Glutamatergic neuron (in vitro differentiated cells): ENCODE results near the gene SLX4IP. TPM values are rescaled to one million over a fixed set of nuclear protein-coding genes. Genes with fewer than 3 reads are reported as not detected.
A peak's percentile ranks its signal among the peaks of the same experiment; 100 is the strongest.

ENCODE experiments used
- DNase-seq: peaks from one replicate; pipeline ENCODE4 v3.0.0; 2022
- H3K27ac Mint-ChIP-seq: one replicate; pipeline ENCODE4 v1.8.0; 2020; ENCODE audit warnings: mild to moderate bottlenecking, mixed read lengths, inconsistent platforms; ENCODE audit not compliant: unreplicated experiment
- H3K27me3 Mint-ChIP-seq: one replicate; pipeline ENCODE4 v1.8.0; 2020; ENCODE audit warnings: mild to moderate bottlenecking, moderate library complexity, mixed read lengths, inconsistent platforms; ENCODE audit not compliant: unreplicated experiment
- H3K36me3 Mint-ChIP-seq: one replicate; pipeline ENCODE4 v1.8.0; 2020; ENCODE audit warnings: mild to moderate bottlenecking, mixed read lengths, inconsistent platforms; ENCODE audit not compliant: unreplicated experiment
- H3K4me1 Mint-ChIP-seq: one replicate; pipeline ENCODE4 v1.8.0; 2020; ENCODE audit warnings: mild to moderate bottlenecking, low read depth, mixed read lengths, inconsistent platforms; ENCODE audit not compliant: unreplicated experiment
- H3K4me3 Mint-ChIP-seq: one replicate; pipeline ENCODE4 v1.8.0; 2020; ENCODE audit warnings: mild to moderate bottlenecking, mixed read lengths, inconsistent platforms; ENCODE audit not compliant: unreplicated experiment
- H3K9me3 Mint-ChIP-seq: one replicate; pipeline ENCODE4 v1.8.0; 2020; ENCODE audit warnings: mild to moderate bottlenecking, moderate library complexity, mixed read lengths, inconsistent platforms; ENCODE audit not compliant: unreplicated experiment
- total RNA-seq: library from RNA; stranded (reverse); fragmentation: NEBNext Ultra II Directional; extraction: Animal tissue kit (Norgen Biotek cat#: 25700); gene quantifications from one replicate; pipeline ENCODE4 v1.2.1, GENCODE V29; 2021; ENCODE audit not compliant: unreplicated experiment
- TF ChIP-seq, protein P1 (sequence below): fragments of 200-600 bp; sonication (generic); IDR thresholded peaks from one replicate; pipeline ENCODE4 v1.5.0; 2021; ENCODE audit not compliant: partially characterized antibody, unreplicated experiment

The SLX4IP gene
- total RNA-seq, 1 donor from 2014 or later: 7.9 TPM

DNA sequence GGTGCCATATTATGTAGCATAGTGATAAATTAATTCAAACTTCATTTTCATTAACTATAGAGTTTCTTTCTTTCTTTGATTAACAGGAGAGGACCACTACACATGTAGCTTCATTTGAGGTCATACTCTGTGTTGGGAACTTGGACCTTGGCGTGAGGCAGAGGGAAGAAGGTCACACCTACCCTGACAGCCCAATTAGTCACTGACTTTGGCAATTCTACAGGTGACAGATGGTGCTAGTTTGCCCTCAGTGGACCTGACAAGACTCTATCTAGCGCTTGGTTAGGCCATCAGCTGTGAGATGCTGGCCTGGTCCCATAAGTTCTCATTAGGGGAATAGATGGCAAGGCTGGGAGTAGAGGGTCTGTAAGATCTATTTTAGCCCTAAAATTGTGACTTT, 14.2 kb downstream of the SLX4IP start:
- peaks cover 21% of the 10 kb centered on the region for H3K4me1 Mint-ChIP-seq
- no peaks in the 10 kb centered on the region for H3K36me3 Mint-ChIP-seq
- DNase-seq: no peak
- no peaks in the 10 kb centered on the region for H3K9me3 Mint-ChIP-seq
- H3K27me3 Mint-ChIP-seq: no peaks in the 10 kb centered on the region
- H3K27ac Mint-ChIP-seq: no peak overlapping the region
- no peak overlapping the region for H3K4me3 Mint-ChIP-seq
- TF ChIP-seq, protein P1, sequence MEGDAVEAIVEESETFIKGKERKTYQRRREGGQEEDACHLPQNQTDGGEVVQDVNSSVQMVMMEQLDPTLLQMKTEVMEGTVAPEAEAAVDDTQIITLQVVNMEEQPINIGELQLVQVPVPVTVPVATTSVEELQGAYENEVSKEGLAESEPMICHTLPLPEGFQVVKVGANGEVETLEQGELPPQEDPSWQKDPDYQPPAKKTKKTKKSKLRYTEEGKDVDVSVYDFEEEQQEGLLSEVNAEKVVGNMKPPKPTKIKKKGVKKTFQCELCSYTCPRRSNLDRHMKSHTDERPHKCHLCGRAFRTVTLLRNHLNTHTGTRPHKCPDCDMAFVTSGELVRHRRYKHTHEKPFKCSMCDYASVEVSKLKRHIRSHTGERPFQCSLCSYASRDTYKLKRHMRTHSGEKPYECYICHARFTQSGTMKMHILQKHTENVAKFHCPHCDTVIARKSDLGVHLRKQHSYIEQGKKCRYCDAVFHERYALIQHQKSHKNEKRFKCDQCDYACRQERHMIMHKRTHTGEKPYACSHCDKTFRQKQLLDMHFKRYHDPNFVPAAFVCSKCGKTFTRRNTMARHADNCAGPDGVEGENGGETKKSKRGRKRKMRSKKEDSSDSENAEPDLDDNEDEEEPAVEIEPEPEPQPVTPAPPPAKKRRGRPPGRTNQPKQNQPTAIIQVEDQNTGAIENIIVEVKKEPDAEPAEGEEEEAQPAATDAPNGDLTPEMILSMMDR: no peak

- peaks cover 24% of the 10 kb centered on the region for H3K4me1 Mint-ChIP-seq
- peak overlapping the region; percentile 92 for H3K27ac Mint-ChIP-seq
- TF ChIP-seq, protein P1: no peak
- peak overlapping the region; percentile 10 for H3K4me3 Mint-ChIP-seq
- H3K9me3 Mint-ChIP-seq: no peaks in the 10 kb centered on the region
- H3K36me3 Mint-ChIP-seq: no peaks in the 10 kb centered on the region
- no peaks in the 10 kb centered on the region for H3K27me3 Mint-ChIP-seq
- DNase-seq: no peak
Observed at GRCh38 chr20:10453241-10453640, 18.1 kb downstream of the SLX4IP start.

- H3K4me1 Mint-ChIP-seq: peaks cover 22% of the 10 kb centered on the region
- no peak for DNase-seq
- H3K36me3 Mint-ChIP-seq: no peaks in the 10 kb centered on the region
- H3K4me3 Mint-ChIP-seq: peak overlapping the region; percentile 64
- peak overlapping the region; percentile 92 for H3K27ac Mint-ChIP-seq
- H3K27me3 Mint-ChIP-seq: no peaks in the 10 kb centered on the region
- H3K9me3 Mint-ChIP-seq: no peaks in the 10 kb centered on the region
- TF ChIP-seq, protein P1: no peak
Observed at GRCh38 chr20:10454151-10454750, 19.1 kb downstream of the SLX4IP start.

DNA sequence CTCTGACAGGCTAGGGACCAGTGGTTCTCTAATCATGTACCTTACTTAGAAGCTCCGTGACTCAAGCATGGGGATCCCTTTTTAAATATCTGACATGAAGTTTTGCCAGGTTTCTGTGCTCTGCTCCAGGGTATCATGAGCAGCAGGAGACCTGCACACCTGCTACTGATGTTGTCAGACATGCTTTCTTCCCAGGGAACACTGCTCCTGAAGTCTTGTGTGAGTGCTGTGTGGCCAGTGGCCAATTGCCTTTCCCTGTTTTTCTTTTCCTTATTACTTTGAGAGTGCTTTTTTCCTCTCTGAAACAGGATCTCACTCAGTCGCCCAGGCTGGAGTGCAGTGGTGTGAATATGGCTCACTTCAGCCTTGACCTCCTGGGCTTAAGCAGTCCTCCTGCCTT, 26.4 kb downstream of the SLX4IP start:
- Mint-ChIP-seq H3K4me3 (no peak overlapping the region), H3K9me3 (peaks cover 1% of the 10 kb centered on the region)

DNA sequence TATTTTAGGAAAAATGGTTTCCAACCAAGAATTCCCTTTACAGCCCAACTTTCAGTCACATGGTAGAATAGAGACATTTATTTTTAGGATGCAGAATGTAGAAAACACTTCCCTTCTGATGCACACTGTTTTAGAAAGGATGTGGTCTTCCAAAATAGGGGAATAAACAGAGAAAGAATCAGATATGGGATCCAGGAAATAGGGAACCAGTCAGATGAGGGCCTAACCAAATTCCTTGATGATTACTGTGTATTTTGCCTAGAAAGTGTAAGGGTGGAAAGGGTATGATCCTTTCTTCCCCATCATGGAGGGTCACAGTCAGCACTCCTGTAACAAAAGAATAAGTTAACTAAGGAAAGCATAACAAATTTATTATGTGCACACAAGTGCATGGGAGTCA, 27.4 kb downstream of the SLX4IP start:
- Mint-ChIP-seq H3K9me3 (peaks cover 1% of the 10 kb centered on the region), H3K36me3 (peaks cover 4% of the 10 kb centered on the region)
- TF ChIP-seq, protein P1: no peak

More for the DNA sequence above, 26.4 kb downstream of the SLX4IP start:
- Mint-ChIP-seq H3K27ac (no peak overlapping the region), H3K27me3 (peaks cover 1% of the 10 kb centered on the region), H3K4me1 (peaks cover 7% of the 10 kb centered on the region), H3K36me3 (peaks cover 4% of the 10 kb centered on the region)
- no peak for DNase-seq
- TF ChIP-seq, protein P1: no peak

More for the DNA sequence above, 27.4 kb downstream of the SLX4IP start:
- H3K27ac Mint-ChIP-seq: no peak overlapping the region
- no peak overlapping the region for H3K4me3 Mint-ChIP-seq
- DNase-seq: no peak
- H3K4me1 Mint-ChIP-seq: peaks cover 11% of the 10 kb centered on the region
- peaks cover 1% of the 10 kb centered on the region for H3K27me3 Mint-ChIP-seq
